Measurements from ENCODE around the gene SMIM29.
"Not testable (repeated sequence)": the region's sequence is repeated elsewhere in the genome, so short reads cannot be mapped to it uniquely, and the experiment has no call there.

DNA sequence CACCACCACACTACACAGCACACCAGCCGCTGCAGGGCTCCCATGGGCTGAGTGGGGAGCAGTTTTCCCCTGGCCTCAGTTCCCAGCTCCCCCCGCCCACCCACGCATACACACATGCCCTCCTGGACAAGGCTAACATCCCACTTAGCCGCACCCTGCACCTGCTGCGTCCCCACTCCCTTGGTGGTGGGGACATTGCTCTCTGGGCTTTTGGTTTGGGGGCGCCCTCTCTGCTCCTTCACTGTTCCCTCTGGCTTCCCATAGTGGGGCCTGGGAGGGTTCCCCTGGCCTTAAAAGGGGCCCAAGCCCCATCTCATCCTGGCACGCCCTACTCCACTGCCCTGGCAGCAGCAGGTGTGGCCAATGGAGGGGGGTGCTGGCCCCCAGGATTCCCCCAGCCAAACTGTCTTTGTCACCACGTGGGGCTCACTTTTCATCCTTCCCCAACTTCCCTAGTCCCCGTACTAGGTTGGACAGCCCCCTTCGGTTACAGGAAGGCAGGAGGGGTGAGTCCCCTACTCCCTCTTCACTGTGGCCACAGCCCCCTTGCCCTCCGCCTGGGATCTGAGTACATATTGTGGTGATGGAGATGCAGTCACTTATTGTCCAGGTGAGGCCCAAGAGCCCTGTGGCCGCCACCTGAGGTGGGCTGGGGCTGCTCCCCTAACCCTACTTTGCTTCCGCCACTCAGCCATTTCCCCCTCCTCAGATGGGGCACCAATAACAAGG, 3.6 kb downstream of the SMIM29 start:
- TF ChIP-seq, protein P1, sequence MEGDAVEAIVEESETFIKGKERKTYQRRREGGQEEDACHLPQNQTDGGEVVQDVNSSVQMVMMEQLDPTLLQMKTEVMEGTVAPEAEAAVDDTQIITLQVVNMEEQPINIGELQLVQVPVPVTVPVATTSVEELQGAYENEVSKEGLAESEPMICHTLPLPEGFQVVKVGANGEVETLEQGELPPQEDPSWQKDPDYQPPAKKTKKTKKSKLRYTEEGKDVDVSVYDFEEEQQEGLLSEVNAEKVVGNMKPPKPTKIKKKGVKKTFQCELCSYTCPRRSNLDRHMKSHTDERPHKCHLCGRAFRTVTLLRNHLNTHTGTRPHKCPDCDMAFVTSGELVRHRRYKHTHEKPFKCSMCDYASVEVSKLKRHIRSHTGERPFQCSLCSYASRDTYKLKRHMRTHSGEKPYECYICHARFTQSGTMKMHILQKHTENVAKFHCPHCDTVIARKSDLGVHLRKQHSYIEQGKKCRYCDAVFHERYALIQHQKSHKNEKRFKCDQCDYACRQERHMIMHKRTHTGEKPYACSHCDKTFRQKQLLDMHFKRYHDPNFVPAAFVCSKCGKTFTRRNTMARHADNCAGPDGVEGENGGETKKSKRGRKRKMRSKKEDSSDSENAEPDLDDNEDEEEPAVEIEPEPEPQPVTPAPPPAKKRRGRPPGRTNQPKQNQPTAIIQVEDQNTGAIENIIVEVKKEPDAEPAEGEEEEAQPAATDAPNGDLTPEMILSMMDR (IDR thresholded peaks at IDR 0.05), result not testable (repeated sequence)
- TF ChIP-seq POLR2A (IDR thresholded peaks at IDR 0.05), result not testable (repeated sequence)
